HG03378 (cell line): ENCODE measurements around the gene CCDC70.

Source experiments
- ATAC-seq: cut with Tn5 transposase; IDR thresholded peaks from one replicate; pipeline ENCODE4 v1.9.1; 2021; ENCODE audit warnings: mild to moderate bottlenecking, moderate library complexity; ENCODE audit not compliant: unreplicated experiment

CCDC70 gene

DNA sequence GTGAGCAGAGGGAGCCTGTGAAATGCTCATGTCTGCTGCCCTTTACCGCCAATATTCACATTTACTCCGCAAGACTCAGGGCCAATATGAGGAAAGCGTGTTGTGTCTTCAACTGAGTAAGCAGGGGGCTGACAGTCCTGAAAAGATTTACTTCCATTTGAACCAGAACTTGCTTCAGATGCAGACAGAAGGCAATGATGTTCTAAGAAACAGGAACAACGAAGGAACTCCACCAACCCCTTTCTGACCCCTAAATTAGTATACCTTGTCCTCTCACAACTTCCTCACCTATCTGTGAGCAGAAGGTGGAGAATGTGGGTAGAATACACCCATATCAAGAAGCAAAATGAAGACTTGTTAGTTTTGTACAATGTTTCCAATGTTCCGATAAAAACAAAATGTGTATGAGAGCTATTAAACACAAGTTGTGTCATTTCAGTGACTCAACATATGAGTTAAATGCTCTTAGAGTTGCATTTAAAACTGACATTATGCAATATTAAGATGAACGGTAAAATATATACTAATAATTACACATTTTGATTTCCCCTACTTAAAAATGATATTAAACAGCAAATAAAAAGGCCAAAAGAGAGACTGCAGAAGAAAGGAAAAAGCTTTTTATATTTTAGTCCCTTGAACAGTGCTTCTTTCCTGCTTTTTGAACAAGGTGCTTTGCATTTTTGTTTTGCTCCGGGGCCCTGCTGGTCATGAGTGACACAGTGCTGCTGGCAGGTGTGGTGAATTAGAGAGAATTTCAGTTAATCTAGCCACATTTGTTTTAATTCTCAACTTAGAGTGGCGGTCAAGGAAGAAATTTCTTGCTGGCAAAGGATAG, 32.8 kb upstream of the CCDC70 start:
- no peak for ATAC-seq

DNA sequence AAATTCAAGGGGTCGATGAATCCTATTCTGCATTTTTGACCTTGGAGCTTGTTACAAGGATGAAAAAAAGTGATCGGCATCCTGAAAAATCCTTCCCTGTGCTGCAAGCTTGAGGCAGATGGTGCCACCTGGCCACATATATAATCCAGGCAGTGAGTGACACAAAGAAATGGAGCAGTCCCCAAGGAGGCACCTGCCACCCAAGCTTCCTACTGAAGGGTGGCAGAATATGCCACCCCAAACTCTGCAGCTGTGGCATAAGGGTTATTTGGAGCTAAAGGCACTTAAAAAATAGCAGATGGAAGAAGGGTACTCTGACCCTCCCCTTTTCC, 32.2 kb upstream of the CCDC70 start:
- ATAC-seq: no peak

DNA sequence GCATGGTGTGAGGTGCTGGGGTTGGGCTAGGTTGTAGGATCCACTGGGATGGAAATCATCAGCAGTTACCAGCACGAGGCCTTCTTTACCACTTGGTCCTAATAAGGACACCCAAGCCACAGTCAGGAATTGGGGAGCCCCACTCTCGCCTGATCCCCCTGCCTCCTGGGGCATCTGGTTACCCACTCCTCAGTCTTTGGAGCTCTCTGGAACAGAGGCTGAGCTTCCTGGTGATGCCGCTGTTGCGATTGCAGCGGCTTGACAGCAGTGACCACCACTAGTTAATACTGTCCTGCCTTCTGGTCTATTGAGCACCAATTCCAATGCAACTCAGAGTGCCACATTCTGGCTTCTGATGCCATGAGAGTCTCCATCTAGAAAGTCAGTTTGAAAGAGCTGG, 30.2 kb upstream of the CCDC70 start:
- ATAC-seq: no peak

DNA sequence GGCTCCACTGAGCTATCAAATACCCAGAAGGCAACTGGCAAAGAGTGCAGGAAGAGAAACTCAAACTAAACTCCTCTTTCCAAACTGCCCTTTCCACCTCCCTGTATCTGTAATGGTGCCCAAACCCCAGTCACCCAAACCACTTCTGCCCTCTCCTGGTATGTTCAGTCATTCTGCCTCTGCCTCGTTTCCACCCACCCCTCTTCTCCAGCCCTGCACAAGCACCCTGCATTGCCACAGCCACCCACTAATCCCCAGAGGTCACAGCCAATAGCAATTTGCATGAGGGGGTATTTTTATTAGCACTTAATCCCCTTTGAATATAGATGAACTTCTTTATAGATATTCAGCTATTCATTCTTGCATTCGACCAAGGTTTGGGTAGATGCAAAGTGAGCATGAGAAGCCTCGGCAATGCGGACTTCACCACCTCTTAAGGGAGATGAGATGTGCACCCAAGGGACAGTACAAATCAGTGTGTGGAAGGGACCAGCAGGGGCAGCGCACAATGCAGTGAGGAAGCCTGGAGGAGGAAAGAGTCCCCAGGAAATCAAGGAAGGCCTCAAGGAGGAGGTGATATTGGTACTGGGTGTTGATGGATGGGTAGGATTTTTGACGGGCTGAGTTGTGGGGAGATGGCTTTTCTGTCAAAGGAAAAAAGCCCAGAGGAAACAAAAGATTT, 29.2 kb upstream of the CCDC70 start:
- ATAC-seq: peak; percentile 77

DNA sequence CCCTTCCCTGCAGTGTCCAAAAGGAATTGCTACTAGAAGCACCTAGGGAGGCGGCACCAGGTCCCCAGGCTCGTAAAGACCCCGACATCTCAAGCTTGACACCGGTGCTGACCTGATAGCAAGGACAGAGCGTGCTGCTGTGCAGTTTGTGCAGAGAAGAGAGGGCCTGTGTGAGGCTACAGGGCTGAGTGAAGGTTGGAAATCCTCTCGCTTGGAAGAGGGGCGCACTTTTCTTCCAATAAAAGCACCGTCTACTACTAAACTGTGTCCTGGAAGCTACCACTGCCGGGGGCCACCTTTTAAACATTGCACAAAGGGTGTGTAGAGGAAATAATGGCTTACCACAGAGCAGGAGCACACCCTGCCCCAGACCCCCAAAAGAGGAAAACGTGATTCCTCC, 27.8 kb upstream of the CCDC70 start:
- no peak for ATAC-seq

DNA sequence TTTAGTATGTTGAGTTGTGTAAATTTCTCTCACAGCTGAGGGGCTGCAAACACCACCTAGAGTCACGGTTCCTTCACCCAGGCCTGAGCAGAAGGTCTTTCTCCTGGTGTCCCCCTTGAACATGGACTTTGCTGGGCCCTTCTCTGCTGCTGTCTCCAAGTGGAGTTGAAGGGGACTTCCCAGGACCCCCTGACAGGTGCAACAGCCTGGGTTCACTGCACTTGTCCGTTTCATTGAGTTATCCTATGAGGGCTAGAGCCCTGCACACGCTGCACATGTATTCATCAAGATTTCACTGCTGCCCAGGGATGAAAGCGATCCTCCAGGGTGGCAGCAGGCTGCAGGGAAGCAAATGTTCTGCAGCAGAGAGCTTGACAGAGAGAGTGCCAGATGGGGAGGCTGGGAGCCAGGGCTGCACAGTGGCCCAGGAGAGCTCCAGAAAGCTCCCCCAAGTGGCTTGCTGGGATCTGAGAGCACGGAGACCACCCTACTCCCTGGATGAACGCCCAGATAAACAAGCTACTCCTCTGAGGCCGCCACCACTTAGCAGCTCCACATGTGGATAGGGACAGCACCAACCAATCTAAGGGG, 27.1 kb upstream of the CCDC70 start:
- no peak for ATAC-seq

DNA sequence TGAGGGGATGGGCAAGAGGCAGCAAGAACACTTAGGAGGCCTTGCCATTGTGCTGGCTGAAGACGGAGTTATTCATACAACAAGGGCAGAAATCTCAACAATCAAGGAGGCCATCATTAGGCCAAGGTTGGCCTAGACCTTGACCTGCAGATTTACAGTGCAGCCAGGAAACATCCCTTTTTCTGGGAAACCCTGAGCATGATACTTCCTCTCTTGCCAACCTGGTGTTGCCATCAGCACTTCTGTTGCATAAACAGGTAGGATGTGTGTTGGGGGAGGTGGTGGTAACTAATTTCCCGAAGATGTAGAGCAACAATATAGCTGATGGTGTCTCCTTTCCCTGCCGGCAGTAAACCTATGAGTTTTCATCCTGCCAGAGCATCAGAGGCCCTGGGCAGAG, 24.8 kb upstream of the CCDC70 start:
- no peak for ATAC-seq

DNA sequence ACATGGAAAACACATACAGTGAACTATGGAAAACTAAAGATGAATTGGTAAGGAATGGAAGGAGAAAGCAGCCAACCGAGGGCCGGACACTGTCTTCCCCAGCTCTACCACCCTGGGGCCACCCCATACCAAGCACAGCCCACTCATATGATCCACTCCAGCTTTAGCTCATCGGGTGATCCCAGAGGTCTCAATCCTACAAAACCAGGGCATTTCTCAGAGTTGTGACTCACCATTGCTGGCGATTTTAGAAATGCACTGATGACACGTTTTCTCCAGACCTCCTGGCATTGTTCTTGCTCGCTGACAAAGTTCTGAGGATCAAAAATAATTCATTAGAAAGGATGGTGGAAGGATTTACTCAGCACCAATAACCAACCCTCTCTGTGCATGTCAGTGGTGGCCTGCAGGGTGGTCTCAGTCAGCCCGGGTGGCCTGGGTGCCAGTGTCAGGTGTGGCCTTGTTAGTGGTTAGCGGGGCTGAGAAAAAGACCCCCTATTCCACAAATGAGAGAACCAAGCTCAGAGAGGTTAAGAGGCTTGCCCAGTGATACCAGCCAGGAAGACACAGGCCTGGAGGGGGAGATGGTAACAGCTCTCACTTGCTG, 23.4 kb upstream of the CCDC70 start:
- no peak for ATAC-seq

DNA sequence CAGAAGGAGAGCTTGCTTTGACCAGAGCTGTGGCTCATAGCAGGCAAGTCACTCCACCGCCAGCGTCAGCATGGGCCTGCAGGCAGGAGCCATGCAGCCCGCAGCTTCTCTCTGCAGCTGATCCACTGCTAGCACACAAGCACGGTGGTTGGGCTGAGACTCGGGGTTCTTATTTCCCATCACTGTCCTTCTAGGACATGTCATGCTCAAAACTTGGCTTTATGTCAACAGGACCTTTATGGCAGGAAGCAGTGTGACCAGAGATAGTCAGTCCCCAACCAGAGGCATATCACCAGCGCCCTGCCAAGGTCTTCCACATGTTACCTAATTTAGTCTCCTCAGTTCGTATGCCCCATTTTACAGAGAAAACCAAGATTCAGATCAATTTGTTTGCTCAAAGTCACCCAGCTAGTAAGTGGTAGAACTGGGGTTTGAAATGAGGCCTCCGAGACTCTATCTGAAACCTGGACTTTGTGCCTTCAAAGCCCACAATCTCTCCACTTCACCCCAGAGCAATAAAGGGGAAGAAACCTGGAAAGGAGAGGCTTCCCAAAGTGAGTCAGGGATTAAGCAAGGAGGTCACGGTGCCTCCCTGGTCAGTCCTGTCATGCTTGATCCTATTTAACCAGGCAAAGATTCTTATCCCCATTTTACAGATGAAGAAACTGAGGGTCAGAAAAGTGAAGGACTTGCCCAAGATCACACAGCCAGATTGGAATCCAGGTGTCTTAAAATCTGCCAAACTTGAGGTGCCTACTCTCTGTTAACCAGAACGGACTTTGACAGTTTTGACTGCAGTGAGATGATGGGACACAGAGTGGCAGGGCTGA, 21.8 kb upstream of the CCDC70 start:
- ATAC-seq: no peak

DNA sequence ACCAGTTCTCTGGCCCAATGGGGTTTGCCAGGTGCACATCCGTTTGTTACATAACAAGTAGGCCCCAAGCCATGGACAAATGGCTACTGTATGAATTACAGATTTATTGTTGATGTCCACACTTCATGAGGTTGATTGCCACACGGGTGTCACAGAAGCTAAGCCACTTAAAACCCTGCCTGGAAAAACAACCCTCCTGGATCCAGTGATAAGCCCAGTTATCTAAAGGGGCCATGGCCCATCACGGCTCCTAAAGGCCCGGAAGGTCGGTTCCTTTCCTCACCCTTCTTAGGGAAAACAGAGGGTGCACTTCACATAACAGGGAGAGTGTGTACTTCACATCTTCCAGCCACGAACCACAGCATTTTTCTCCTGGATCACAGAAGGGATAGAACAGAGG, 20.9 kb upstream of the CCDC70 start:
- ATAC-seq: no peak

DNA sequence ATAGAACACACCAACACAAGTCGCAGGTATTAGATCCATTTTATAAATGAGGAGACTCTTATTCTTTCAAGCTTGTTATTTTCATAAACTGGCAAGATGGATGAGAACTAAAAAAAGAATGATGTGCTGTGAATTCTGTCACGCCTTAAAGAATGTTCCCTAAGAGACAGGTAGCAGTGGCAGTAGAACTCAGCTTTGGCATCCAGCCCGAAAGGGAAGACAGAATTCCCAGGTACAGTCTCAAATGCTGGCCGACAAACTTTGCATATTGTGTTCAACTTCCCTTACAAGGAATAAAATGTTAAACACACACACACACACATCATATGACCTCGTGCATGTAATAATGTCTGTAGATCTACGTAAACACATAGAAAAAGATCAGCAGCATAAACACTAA, 20.0 kb upstream of the CCDC70 start:
- ATAC-seq: no peak

DNA sequence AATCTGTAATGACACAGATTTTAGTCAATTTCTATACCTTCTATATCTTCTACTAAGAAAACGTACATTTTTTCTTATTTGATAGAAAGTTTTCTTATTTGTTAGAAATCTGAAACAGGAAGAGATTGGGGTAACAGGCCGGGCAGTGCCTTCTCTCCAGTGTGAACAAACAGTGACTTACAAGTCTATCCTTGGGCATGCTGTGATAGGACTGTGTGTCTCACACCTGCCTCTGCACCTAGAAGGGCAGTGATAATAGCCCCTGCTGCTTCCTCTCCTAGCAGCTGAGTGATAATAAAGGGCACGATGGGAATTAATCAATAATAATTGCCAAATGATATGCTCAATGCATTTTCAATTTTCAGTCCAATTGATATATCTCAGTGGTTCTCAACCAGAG, 18.2 kb upstream of the CCDC70 start:
- ATAC-seq: no peak

DNA sequence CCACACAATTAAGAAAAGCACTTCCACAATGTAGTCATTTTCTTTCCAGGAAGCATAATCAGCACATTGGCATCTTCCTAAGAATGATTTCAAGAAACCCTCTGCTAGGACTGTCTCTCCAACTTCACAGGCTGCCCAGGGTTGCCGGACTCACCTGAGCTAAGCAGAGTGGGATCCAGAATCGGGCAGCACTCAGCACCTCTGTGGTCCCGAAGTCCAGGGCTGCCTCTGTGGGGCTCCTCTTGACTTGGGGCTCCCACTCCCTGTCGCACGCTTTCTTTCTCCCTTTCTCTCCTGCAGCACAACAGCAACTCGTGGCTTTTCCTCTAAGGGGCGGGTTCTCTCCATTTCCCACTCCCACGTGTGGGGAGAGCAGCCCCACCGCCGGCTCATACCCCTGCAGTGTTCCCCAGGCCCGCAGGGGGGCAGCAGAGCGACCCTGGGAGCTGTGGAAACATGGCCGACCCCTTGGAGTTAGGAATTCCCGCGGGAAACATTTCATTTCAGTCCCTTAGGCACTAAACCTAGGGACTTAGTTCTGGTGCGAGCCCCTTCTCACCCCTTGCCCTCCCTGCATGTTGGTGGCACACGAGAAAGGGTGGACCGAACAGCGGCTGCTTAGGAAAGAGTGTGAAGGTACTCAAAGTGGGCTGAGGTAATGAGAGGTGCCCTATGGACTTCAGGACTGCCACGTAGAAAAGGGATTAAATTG, 16.8 kb upstream of the CCDC70 start, which contains the start of gene TMEM272:
TSS of gene TMEM272 (minus strand) at position 316 of the 712 bp plus-strand sequence. CDS start 6,647 bp downstream, outside the sequence.
- ATAC-seq: no peak

DNA sequence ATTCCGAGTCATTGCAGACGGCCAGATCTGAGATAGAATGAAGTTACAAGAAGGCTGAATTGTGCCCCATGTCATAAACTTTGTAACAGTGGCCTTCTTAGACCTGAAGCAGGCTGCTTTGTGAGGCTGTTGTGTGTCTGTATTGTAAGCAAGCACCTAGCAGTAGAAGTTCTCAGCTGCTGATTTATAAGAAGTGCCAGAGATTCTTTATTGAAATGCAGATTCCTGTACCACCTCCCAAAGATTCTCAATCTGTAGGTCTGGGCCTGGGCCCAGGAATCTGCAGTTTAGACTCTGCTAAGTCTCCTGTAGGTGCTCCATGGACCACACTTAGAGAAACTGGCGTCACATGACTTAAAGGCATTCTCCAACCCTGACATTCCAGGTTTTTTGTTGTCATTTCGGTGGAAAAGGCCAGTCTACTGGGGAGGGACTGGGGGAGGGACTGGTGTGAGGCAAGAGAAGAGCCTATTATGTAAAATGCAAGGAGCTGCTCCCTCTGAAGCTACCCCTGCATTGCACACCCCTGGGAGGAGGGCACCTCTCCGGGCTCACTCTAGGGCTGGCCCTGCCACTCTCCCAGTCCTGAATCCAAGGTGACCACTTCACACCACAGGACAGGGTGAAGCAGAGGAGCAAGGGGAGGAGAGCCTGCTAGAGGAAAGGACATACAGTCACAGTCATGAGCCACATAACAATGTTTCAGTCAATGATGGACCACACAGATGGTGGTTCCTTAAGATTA, 16.0 kb upstream of the CCDC70 start:
- no peak for ATAC-seq

DNA sequence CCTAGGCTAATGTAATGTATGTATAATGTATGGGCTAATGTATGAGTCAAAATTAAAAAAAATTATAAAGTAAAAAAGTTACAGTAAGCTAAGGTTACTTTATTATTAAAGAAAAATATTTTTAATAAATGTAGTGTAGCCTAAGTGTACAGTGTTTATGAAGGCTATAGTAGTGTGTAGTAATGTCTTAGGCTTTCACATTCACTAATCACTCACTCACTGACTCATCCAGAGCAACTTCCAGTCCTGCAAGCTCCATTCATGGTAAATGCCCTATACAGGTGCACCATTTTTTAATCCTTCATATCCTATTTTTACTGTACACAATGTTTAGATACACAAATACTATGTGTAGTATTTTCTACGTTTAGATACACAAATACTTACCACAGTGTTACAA, 15.0 kb upstream of the CCDC70 start:
- no peak for ATAC-seq

DNA sequence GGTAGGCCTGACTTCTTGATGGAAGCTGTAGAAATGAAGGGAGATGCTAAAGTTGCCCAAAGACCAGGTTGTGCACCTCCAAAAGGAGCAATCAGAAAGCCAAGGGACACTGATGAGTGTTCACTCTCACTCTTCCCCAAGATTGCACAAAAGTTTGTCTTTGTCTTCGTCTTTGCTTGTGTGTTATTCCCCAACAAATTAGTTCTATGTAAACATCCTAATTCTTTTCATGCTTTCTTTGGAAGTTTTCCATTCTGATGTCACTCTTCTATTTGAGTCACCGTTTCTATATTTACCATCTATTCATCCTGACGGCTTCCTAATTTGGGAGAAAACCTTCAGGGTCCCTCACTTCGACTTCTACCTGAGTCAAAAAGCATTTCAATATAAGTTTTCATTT, 13.1 kb upstream of the CCDC70 start:
- no peak for ATAC-seq

DNA sequence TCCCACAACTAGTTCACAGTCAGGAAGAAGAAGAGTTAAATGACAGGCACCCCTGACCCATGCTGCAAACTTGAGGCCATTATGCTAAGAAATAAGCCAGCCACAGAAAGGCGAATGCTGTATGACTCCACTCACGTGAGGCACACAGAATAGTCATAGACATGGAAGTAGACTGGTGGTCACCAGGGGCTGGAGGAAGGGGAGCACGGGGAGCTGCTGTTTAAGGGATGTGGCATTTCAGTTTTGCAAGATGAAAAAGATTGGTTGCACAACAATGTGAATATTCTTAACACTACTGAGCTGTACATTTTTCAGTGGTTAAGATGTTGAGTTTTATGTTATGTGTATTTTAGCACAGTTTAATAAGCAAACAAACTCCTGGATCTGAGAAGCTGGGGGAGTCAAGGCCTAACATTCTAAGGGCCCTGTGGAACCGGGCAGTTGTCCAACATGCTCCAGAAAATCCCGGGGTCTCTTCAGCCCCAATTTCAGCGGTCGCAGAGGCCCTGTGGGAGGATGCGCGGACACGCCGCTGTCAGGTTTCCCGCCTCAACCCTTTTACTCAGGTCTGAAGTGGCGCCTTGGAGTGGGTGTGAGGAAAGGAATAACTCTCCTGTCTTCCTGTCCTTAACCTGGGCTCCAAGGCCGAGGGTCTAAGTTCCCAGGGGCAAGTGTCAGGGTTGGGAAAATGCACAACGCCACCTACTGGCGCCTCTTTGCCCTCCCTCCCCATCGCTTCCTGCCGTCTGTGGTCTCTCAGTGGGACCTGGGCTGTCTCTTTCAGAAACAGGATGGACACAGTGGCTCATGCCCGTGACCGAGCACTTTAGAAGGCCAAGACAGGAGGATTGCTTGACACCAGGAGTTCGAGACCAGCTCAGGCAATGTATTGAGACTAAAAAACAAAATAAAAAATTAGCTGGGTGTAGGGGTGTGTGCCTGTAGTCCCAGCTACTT, 12.3 kb upstream of the CCDC70 start:
- ATAC-seq: no peak

DNA sequence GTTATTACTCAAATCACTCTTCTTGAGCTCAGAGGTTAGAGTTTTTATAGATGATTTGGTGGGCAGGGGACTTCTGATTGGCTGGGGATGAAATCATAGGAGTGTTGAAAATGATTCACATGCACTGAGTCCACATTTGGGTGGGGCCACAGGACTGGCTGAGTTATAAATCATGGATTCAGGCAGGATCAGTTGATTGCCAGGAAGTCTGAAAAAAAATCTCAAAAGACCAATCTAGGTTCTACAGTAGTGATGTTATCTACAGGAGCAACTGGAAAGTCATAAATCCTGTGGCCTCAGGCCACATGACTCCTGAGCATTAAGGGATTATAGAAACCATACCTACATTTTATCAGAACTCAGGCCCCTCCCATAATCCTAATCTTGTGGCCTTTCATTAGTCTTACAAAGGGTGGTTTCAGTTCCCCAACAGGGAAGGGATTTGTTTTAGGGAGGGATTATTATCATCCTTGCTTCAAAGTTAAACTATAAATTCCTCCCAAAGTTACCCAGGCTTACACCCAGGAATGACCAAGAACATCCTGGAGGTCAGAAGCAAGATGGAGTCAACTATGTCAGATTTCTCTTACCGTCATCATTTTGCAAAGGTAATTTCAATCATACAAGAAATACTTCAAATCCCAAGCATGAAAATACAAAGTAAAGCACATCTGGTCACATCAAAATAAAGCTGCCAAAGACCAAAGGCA, 5.6 kb upstream of the CCDC70 start:
- ATAC-seq: no peak
